Measurements from ENCODE around the gene HCK. TPM values are rescaled to one million over a fixed set of nuclear protein-coding genes. Genes with fewer than 3 reads are reported as not detected.

The HCK gene
- total RNA-seq, 4 donors from 2014 or later = 2.6 to 31.8 (median 10.2) TPM

DNA sequence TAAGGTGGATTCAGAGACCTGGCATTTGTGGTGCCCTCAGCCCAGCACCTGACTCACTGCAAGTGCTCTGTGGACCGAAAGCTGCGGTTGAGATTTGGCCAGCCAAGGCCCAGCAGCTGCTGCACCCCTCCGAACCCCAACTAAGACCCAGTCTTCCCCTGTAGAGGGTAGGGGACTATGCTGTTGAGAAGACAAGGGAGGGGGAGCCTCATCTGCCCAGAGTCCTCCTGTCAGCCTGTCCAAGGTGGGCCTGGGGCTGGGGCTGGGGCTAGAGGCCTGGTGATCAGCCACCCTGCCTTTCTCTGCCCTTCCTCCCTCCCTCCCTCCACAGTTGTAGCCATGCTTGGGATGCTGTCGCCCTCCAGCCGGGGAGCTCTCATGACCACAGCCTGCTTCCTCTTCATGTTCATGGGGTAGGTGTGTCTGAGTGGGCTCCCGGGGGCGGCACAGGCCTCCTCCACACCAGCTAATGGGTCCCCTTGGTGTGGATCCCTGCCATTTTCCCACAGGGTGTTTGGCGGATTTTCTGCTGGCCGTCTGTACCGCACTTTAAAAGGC, 98.3 kb downstream of the HCK start:
- Histone ChIP-seq H3K9me3 (no peaks in the 10 kb centered on the region), H3K36me3 (peaks cover 0 to 99% of the 10 kb centered on the region in 2 donors), H3K27ac (no peak overlapping the region), H3K4me1 (peaks cover 0 to 11% (median 4%) of the 10 kb centered on the region in 3 donors), H3K4me3 (no peak overlapping the region), H3K27me3 (no peaks in the 10 kb centered on the region)
- ATAC-seq = no peak
- TF ChIP-seq EP300 (IDR thresholded peaks at IDR 0.05) (no peak), POLR2AphosphoS5 (IDR thresholded peaks at IDR 0.05) (no peak), POLR2A (IDR thresholded peaks at IDR 0.05) (no peak)
- TF ChIP-seq, protein P1, sequence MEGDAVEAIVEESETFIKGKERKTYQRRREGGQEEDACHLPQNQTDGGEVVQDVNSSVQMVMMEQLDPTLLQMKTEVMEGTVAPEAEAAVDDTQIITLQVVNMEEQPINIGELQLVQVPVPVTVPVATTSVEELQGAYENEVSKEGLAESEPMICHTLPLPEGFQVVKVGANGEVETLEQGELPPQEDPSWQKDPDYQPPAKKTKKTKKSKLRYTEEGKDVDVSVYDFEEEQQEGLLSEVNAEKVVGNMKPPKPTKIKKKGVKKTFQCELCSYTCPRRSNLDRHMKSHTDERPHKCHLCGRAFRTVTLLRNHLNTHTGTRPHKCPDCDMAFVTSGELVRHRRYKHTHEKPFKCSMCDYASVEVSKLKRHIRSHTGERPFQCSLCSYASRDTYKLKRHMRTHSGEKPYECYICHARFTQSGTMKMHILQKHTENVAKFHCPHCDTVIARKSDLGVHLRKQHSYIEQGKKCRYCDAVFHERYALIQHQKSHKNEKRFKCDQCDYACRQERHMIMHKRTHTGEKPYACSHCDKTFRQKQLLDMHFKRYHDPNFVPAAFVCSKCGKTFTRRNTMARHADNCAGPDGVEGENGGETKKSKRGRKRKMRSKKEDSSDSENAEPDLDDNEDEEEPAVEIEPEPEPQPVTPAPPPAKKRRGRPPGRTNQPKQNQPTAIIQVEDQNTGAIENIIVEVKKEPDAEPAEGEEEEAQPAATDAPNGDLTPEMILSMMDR (IDR thresholded peaks at IDR 0.05) = no peak
- WGBS, 2 donors (ENCODE audit: low coverage in 1 of 2) = 80% methylated on average over 2 of the region's 10 CpGs; no CpG with 5 or more reads in 1 of the 2 donors

Small RNAs within 50 kb of the gene (small RNA-seq; reads per million reads assigned to genes)
- gene RNA5SP481 (0.09 to 2.5 (median 0.43) reads per million in 4 donors), gene RNA5SP482 (0.36 to 3.0 (median 1.00) reads per million in 4 donors)

Other genes with a start within 250 kb of the HCK start
- under 1 TPM in 3 of 4 donors, not detected in 1; 0.27 to 0.54 (median 0.31) TPM for gene MYLK2, start 232.9 kb upstream of the HCK start, total RNA-seq
- 1 to 10 TPM in 2 of 4 donors, under 1 TPM in 1, not detected in 1; 0.62 to 3.9 (median 2.3) TPM for gene FOXS1, start 206.6 kb upstream of the HCK start, total RNA-seq
- gene DUSP15, start 181.7 kb upstream of the HCK start, total RNA-seq = 1 to 10 TPM; 1.5 to 8.2 (median 4.5) TPM
- under 1 TPM in 1 of 4 donors, not detected in 3; 0.47 TPM for gene TTLL9, start 181.6 kb upstream of the HCK start, total RNA-seq
- gene PDRG1, start 100.2 kb upstream of the HCK start, total RNA-seq = 10 to 100 TPM; 10.5 to 11.2 (median 11.0) TPM
- under 1 TPM in 2 of 4 donors, not detected in 2; 0.04 to 0.07 TPM for gene XKR7, start 84.1 kb upstream of the HCK start, total RNA-seq
- gene CCM2L, start 41.8 kb upstream of the HCK start, total RNA-seq = 1 to 10 TPM; 3.0 to 9.3 (median 5.6) TPM
- 10 to 100 TPM; 20.7 to 32.6 (median 22.9) TPM for gene TM9SF4, start 57.5 kb downstream of the HCK start, total RNA-seq
- 10 to 100 TPM in 1 of 4 donors, 1 to 10 TPM in 3; 5.8 to 11.0 (median 6.1) TPM for gene PLAGL2, start 155.5 kb downstream of the HCK start, total RNA-seq
- 10 to 100 TPM; 28.8 to 42.4 (median 33.5) TPM for gene POFUT1, start 155.6 kb downstream of the HCK start, total RNA-seq
- 10 to 100 TPM; 21.4 to 29.0 (median 24.4) TPM for gene KIF3B, start 225.4 kb downstream of the HCK start, total RNA-seq

Data from gastroesophageal sphincter (tissue), 4 donors.